ENCODE measurements around the gene CDC37. TPM values are rescaled to one million over a fixed set of nuclear protein-coding genes. Genes with fewer than 3 reads are reported as not detected.

The CDC37 gene
- total RNA-seq, 1 experiment from 2014 or later: 204 TPM

GRCh38 chr19:10419646-10420443 is 16.5 kb upstream of the CDC37 start (continued):
- TF ChIP-seq ZNF138 (CRISPR knock-in tag; conservative IDR thresholded peaks at IDR 0.05) (no peak), CREM (CRISPR knock-in tag; IDR thresholded peaks at IDR 0.05) (peak; percentile 63), MXD4 (CRISPR knock-in tag; IDR thresholded peaks at IDR 0.05; ENCODE audit: borderline replicate concordance) (no peak), USF2 (CRISPR knock-in tag; IDR thresholded peaks at IDR 0.05) (no peak; the same call in none of the 2 replicates), FOXP1 (CRISPR knock-in tag; IDR thresholded peaks at IDR 0.05; ENCODE audit: borderline replicate concordance) (peak; percentile 67; the same call in 1 of the 2 replicates), SP1 (CRISPR knock-in tag; conservative IDR thresholded peaks at IDR 0.05) (peak; percentile 82), RELA (CRISPR knock-in tag; IDR thresholded peaks at IDR 0.05; ENCODE audit: borderline replicate concordance) (no peak), JUN (CRISPR knock-in tag; IDR thresholded peaks at IDR 0.05) (no peak), ZNF121 (CRISPR knock-in tag; IDR thresholded peaks at IDR 0.05) (no peak), TEAD4 (CRISPR knock-in tag; IDR thresholded peaks at IDR 0.05) (0 out of 2 replicates have a peak, but pooled peaks have one; percentile 13), SOX15 (CRISPR knock-in tag; IDR thresholded peaks at IDR 0.05) (no peak), TP53 (CRISPR knock-in tag; IDR thresholded peaks at IDR 0.05) (no peak), FOXK1 (CRISPR knock-in tag; IDR thresholded peaks at IDR 0.05) (peak; percentile 91), ZNF219 (CRISPR knock-in tag; IDR thresholded peaks at IDR 0.05; ENCODE audit: borderline replicate concordance) (no peak), SMAD3 (CRISPR knock-in tag; IDR thresholded peaks at IDR 0.05; ENCODE audit: borderline replicate concordance) (no peak), GRHL2 (CRISPR knock-in tag; IDR thresholded peaks at IDR 0.05; ENCODE audit: insufficient replicate concordance, severe bottlenecking) (no peak), PRDM15 (CRISPR knock-in tag; IDR thresholded peaks at IDR 0.05) (no peak), ESRRA (CRISPR knock-in tag; IDR thresholded peaks at IDR 0.05; ENCODE audit: borderline replicate concordance) (no peak), EMX1 (CRISPR knock-in tag; IDR thresholded peaks at IDR 0.05) (no peak), ZNF671 (CRISPR knock-in tag; IDR thresholded peaks at IDR 0.05) (no peak), IRF2 (CRISPR knock-in tag; IDR thresholded peaks at IDR 0.05; ENCODE audit: borderline replicate concordance, low read depth) (no peak), ZBTB21 (CRISPR knock-in tag; IDR thresholded peaks at IDR 0.05; ENCODE audit: borderline replicate concordance) (no peak), TEAD1 (CRISPR knock-in tag; IDR thresholded peaks at IDR 0.05) (peak; percentile 52; the same call in 1 of the 2 replicates), NR2C2 (CRISPR knock-in tag; IDR thresholded peaks at IDR 0.05) (no peak), ZNF263 (CRISPR knock-in tag; IDR thresholded peaks at IDR 0.05; ENCODE audit: low read depth) (no peak)
- TF ChIP-seq, protein P1, sequence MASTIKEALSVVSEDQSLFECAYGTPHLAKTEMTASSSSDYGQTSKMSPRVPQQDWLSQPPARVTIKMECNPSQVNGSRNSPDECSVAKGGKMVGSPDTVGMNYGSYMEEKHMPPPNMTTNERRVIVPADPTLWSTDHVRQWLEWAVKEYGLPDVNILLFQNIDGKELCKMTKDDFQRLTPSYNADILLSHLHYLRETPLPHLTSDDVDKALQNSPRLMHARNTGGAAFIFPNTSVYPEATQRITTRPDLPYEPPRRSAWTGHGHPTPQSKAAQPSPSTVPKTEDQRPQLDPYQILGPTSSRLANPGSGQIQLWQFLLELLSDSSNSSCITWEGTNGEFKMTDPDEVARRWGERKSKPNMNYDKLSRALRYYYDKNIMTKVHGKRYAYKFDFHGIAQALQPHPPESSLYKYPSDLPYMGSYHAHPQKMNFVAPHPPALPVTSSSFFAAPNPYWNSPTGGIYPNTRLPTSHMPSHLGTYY (CRISPR knock-in tag; IDR thresholded peaks at IDR 0.05): no peak
- TF ChIP-seq, protein P2, sequence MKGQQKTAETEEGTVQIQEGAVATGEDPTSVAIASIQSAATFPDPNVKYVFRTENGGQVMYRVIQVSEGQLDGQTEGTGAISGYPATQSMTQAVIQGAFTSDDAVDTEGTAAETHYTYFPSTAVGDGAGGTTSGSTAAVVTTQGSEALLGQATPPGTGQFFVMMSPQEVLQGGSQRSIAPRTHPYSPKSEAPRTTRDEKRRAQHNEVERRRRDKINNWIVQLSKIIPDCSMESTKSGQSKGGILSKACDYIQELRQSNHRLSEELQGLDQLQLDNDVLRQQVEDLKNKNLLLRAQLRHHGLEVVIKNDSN (CRISPR knock-in tag; IDR thresholded peaks at IDR 0.05): peak; percentile 83
- TF ChIP-seq, protein P3, sequence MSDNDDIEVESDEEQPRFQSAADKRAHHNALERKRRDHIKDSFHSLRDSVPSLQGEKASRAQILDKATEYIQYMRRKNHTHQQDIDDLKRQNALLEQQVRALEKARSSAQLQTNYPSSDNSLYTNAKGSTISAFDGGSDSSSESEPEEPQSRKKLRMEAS (CRISPR knock-in tag; IDR thresholded peaks at IDR 0.05): peak; percentile 95; the same call in 1 of the 2 replicates
- TF ChIP-seq, protein P4, sequence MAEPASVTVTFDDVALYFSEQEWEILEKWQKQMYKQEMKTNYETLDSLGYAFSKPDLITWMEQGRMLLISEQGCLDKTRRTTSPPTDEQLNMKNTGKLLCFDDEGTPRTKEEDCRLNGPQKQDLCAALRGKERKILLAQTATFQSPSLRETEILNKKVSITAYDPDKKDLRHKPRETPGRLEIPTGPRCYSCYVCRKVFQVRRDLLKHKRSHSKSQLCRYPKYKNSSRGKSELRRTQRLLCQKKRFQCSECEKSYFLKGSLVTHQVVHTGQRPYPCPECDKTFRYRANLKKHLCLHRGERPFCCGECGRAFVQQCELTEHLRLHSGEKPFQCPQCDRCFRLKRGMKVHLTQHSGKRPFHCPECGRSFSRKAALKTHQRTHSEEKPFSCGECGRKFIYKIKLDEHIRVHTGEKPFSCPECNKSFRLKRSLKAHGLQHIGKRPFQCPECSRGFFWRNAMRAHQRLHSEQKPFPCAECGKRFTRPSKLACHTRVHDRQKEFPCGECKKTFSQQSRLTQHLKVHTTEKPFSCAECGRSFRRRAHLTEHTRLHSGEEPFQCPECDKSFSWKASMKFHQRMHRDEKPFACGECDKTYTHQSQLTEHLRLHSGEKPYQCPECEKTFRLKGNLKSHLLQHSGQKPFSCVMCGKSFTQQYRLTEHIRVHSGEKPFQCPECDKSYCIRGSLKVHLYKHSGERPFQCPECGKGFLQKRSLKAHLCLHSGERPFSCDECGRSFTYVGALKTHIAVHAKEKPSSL (CRISPR knock-in tag; conservative IDR thresholded peaks at IDR 0.05): no peak
- TF ChIP-seq, protein P5, sequence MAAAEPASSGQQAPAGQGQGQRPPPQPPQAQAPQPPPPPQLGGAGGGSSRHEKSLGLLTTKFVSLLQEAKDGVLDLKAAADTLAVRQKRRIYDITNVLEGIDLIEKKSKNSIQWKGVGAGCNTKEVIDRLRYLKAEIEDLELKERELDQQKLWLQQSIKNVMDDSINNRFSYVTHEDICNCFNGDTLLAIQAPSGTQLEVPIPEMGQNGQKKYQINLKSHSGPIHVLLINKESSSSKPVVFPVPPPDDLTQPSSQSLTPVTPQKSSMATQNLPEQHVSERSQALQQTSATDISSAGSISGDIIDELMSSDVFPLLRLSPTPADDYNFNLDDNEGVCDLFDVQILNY (CRISPR knock-in tag; IDR thresholded peaks at IDR 0.05): 0 out of 2 replicates have a peak, but pooled peaks have one; percentile 46
